Right kidney (tissue), 1 donor: ENCODE results near the gene EXT2.

Experiments
- DNase-seq: peaks from one replicate; pipeline ENCODE4 v3.0.0-alpha.2; 2016

The EXT2 gene

GRCh38 chr11:44083433-44083832 is 12.0 kb upstream of the EXT2 start:
- DNase-seq, result no peak

- DNase-seq, result no peak
Measured at GRCh38 chr11:44083906-44084305, 11.6 kb upstream of the EXT2 start.

- DNase-seq, result no peak
Measured at GRCh38 chr11:44085330-44085729, 10.1 kb upstream of the EXT2 start.

- no peak for DNase-seq
Measured at GRCh38 chr11:44088377-44088776, 7.1 kb upstream of the EXT2 start.

GRCh38 chr11:44088871-44089270 is 6.6 kb upstream of the EXT2 start:
- no peak for DNase-seq

- no peak for DNase-seq
Measured at GRCh38 chr11:44090539-44090938, 4.9 kb upstream of the EXT2 start.

- DNase-seq, result peak; percentile 34
Measured at GRCh38 chr11:44094260-44094868, 1.1 kb upstream of the EXT2 start.

- no peak for DNase-seq
Measured at GRCh38 chr11:44096360-44097185, 1.1 kb downstream of the EXT2 start.

- no peak for DNase-seq
Measured at GRCh38 chr11:44097821-44098220, 2.3 kb downstream of the EXT2 start.

- no peak for DNase-seq
Measured at GRCh38 chr11:44101098-44101497, 5.6 kb downstream of the EXT2 start.

GRCh38 chr11:44104481-44105294 is 9.2 kb downstream of the EXT2 start:
- no peak for DNase-seq

- DNase-seq, result no peak
Measured at GRCh38 chr11:44108260-44108659, 12.8 kb downstream of the EXT2 start.

- peak; percentile 22 for DNase-seq
Measured at GRCh38 chr11:44110231-44110679, 14.8 kb downstream of the EXT2 start.

GRCh38 chr11:44112091-44112821 is 16.8 kb downstream of the EXT2 start:
- no peak for DNase-seq

GRCh38 chr11:44113018-44113417 is 17.5 kb downstream of the EXT2 start:
- DNase-seq, result no peak

- DNase-seq, result no peak
Measured at GRCh38 chr11:44113572-44113971, 18.1 kb downstream of the EXT2 start.

GRCh38 chr11:44116234-44116830 is 20.9 kb downstream of the EXT2 start:
- DNase-seq, result no peak

- no peak for DNase-seq
Measured at GRCh38 chr11:44120169-44120568, 24.7 kb downstream of the EXT2 start.

GRCh38 chr11:44125598-44125997 is 30.1 kb downstream of the EXT2 start:
- no peak for DNase-seq

- no peak for DNase-seq
Measured at GRCh38 chr11:44126304-44126703, 30.8 kb downstream of the EXT2 start.

GRCh38 chr11:44127130-44127529 is 31.7 kb downstream of the EXT2 start:
- DNase-seq, result no peak

- no peak for DNase-seq
Measured at GRCh38 chr11:44128729-44129128, 33.3 kb downstream of the EXT2 start.
